GM10266 (cell line): Measurements from ENCODE around the gene SOCS6.
A peak's percentile ranks its signal among the peaks of the same experiment; 100 is the strongest.

Experiments
- DNase-seq: peaks from one replicate; pipeline ENCODE4 v3.0.0; 2012; ENCODE audit errors: extremely low spot score
- CTCF ChIP-seq: IDR thresholded peaks from 2 replicates; pipeline ENCODE4 v1.5.1; 2012; ENCODE audit warnings: mild to moderate bottlenecking, low read depth; ENCODE audit not compliant: control insufficient read depth, insufficient read depth; ENCODE audit errors: missing control alignments

Gene SOCS6

DNA sequence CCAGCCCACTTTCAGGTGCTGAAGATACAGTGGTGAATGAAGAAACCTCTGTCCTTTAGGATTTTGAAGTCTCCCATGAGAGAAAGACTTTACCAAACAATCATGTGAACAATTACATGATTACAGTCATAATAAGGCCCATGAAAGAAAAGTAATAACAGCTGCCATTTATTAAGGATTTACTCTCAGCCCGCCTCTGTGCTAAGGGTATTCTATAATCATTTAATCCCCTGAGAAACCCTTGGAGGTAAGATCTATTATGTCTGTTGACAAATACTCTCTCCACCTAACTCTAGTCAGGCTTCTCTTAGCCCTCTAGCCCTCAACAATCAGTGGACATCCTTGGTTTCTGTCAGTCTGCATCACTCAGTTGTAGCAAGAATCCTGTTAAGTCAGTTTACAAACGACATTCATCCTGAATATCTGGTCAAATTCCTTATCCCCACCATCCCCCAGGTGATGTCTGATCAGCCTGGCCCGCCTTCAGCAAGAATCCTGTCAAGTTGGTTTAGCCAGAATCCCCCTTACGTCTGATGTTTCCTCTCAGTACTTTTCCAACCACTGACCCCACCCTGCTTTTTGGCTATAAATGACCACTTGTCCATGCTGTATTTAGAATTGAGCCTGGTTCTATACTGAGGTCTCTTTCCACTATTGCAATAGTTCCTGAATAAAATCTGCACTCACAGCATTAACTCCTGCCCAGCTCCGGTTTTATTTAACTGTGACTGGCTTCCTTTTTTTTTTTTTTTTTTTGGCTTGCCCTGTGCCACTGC, 12.2 kb upstream of the SOCS6 start:
- TF ChIP-seq CTCF = no peak

GRCh38 chr18:70279470-70279869, 9.4 kb upstream of the SOCS6 start:
- no peak for TF ChIP-seq CTCF
- no peak for DNase-seq

More for the DNA sequence above, 12.2 kb upstream of the SOCS6 start:
- DNase-seq = no peak

- DNase-seq = no peak
- no peak for TF ChIP-seq CTCF
These were observed 8.6 kb upstream of the SOCS6 start for GRCh38 chr18:70280007-70280925.

- DNase-seq = no peak
- TF ChIP-seq CTCF = no peak
These were observed 3.7 kb upstream of the SOCS6 start for GRCh38 chr18:70284976-70285620.

GRCh38 chr18:70287731-70288130, 1.1 kb upstream of the SOCS6 start:
- TF ChIP-seq CTCF = no peak
- no peak for DNase-seq

DNA sequence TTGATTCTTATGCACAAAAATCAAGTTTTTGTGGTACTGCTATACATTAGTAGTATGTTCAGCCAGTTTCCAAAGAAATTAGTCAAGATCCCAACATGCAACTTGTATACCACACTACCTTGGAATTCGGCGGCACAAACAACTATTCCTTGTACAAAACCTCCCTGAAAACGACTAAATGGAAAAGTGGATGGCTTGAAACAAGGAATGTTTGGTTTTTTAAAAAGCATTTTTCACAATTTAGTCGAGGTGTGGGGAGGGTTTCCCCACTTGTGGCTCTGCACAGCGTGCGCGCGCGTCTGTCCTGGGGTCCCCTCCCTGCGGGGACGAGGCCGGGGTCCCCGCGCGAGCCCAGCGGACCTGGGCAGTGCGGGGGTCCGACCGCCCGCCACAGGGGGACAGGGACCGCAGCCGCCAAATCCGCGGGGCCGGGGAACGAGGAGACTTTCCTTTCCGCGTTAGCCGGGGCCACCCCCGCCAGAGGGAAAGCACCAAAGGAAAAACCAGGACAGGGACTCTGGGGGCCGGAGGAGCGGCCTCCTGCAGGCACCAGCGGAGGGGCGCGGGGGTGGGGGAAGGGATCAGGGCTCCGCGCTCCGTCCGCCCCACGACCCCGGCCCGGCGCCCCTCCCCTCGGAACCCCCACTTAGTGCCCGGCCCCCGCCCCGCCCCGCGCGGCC, 534 bp upstream of the SOCS6 start:
- peak; percentile 66 for DNase-seq
- TF ChIP-seq CTCF = no peak
